ENCODE data around the gene GRK5. TPM values are rescaled to one million over a fixed set of nuclear protein-coding genes. Genes with fewer than 3 reads are reported as not detected.
"Not testable (repeated sequence)": the region's sequence is repeated elsewhere in the genome, so short reads cannot be mapped to it uniquely, and the experiment has no call there.

GRK5 gene
- total RNA-seq, 1 donor: 16.0 TPM

GRCh38 chr10:119460369-119461195, 253.2 kb downstream of the GRK5 start:
- TF ChIP-seq CTCF (IDR thresholded peaks at IDR 0.05; ENCODE audit: insufficient read depth, low read depth, low read length): no peak
- no peak for DNase-seq (ENCODE audit: low read depth)
- H3K4me3 ChIP-seq (ENCODE audit: low read depth, low read length): no peak overlapping the region

GRCh38 chr10:119461380-119461779, 254.0 kb downstream of the GRK5 start:
- H3K4me3 ChIP-seq (ENCODE audit: low read depth, low read length): no peak overlapping the region
- no peak for TF ChIP-seq CTCF (IDR thresholded peaks at IDR 0.05; ENCODE audit: insufficient read depth, low read depth, low read length)
- no peak for DNase-seq (ENCODE audit: low read depth)

- H3K4me3 ChIP-seq (ENCODE audit: low read depth, low read length): no peak overlapping the region
- TF ChIP-seq CTCF (IDR thresholded peaks at IDR 0.05; ENCODE audit: insufficient read depth, low read depth, low read length): no peak
- no peak for DNase-seq (ENCODE audit: low read depth)
These were observed 254.6 kb downstream of the GRK5 start for GRCh38 chr10:119461923-119462322.

- H3K4me3 ChIP-seq (ENCODE audit: low read depth, low read length): no peak overlapping the region
- TF ChIP-seq CTCF (IDR thresholded peaks at IDR 0.05; ENCODE audit: insufficient read depth, low read depth, low read length): no peak
- no peak for DNase-seq (ENCODE audit: low read depth)
These were observed 255.4 kb downstream of the GRK5 start for GRCh38 chr10:119462773-119463172.

- not testable (repeated sequence) for H3K4me3 ChIP-seq (ENCODE audit: low read depth, low read length); DNase-seq (ENCODE audit: low read depth)
These were observed 255.8 kb downstream of the GRK5 start for GRCh38 chr10:119463195-119463594.

GRCh38 chr10:119465085-119465484, 257.7 kb downstream of the GRK5 start:
- DNase-seq (ENCODE audit: low read depth): no peak
- TF ChIP-seq CTCF (IDR thresholded peaks at IDR 0.05; ENCODE audit: insufficient read depth, low read depth, low read length): no peak
- no peak overlapping the region for H3K4me3 ChIP-seq (ENCODE audit: low read depth, low read length)

- no peak for TF ChIP-seq CTCF (IDR thresholded peaks at IDR 0.05; ENCODE audit: insufficient read depth, low read depth, low read length)
- DNase-seq (ENCODE audit: low read depth): no peak
- H3K4me3 ChIP-seq (ENCODE audit: low read depth, low read length): no peak overlapping the region
These were observed 258.7 kb downstream of the GRK5 start for GRCh38 chr10:119466076-119466475.

Measured in fibroblast of villous mesenchyme (primary cell).